GM12864 (cell line): ENCODE measurements around the gene VAX1.

Experiments used
- DNase-seq: peaks from one replicate; pipeline ENCODE4 v3.0.0-alpha.2; 2011; ENCODE audit warnings: low read depth
- H3K4me3 ChIP-seq: 2 replicates; pipeline ENCODE4 v1.5.1; 2011; ENCODE audit warnings: mild to moderate bottlenecking, low read depth, low read length, control low read depth
- CTCF ChIP-seq: IDR thresholded peaks from 2 replicates; pipeline ENCODE4 v1.5.1; 2011; ENCODE audit warnings: low read depth, mild to moderate bottlenecking, moderate library complexity, low read length, control low read depth, inconsistent platforms; ENCODE audit errors: missing control alignments

Gene VAX1

GRCh38 chr10:117126034-117126433 lies 12.0 kb downstream of the VAX1 start:
- no peak overlapping the region for H3K4me3 ChIP-seq
- DNase-seq: no peak
- TF ChIP-seq CTCF: no peak

GRCh38 chr10:117112220-117112619 lies 25.9 kb downstream of the VAX1 start:
- peak; percentile 27 for TF ChIP-seq CTCF
- no peak for DNase-seq
- no peak overlapping the region for H3K4me3 ChIP-seq

- no peak overlapping the region for H3K4me3 ChIP-seq
- TF ChIP-seq CTCF: no peak
- DNase-seq: no peak
Observed at GRCh38 chr10:117107238-117107637, 30.8 kb downstream of the VAX1 start.

- TF ChIP-seq CTCF: no peak
- no peak for DNase-seq
- H3K4me3 ChIP-seq: no peak overlapping the region
Observed at GRCh38 chr10:117096599-117097201, 41.4 kb downstream of the VAX1 start.

- no peak for TF ChIP-seq CTCF
- DNase-seq: no peak
- H3K4me3 ChIP-seq: no peak overlapping the region
Observed at GRCh38 chr10:117094856-117095255, 43.2 kb downstream of the VAX1 start.

- TF ChIP-seq CTCF: no peak
- H3K4me3 ChIP-seq: no peak overlapping the region
Observed at GRCh38 chr10:117092386-117092785, 45.7 kb downstream of the VAX1 start.

GRCh38 chr10:117090834-117091233 lies 47.2 kb downstream of the VAX1 start:
- DNase-seq: no peak
- TF ChIP-seq CTCF: no peak
- no peak overlapping the region for H3K4me3 ChIP-seq

More at GRCh38 chr10:117092386-117092785, 45.7 kb downstream of the VAX1 start:
- DNase-seq: no peak
